ENCODE measurements around the gene FGFR4. TPM values are rescaled to one million over a fixed set of nuclear protein-coding genes. Genes with fewer than 3 reads are reported as not detected.

Gene FGFR4
- 8.6 TPM for total RNA-seq

GRCh38 chr5:177086654-177087397 lies at the start of gene FGFR4:
FGFR4 (plus strand) TSS chr5:177086915; CDS start chr5:177089603, 2,688 bp downstream.

GRCh38 chr5:177133096-177133852 lies 46.6 kb downstream of the FGFR4 start, which contains the start of gene NSD1:
NSD1 (plus strand) TSS chr5:177133773; CDS start chr5:177135104, 1,331 bp downstream.

Other genes starting within 250 kb of the FGFR4 start
- gene HK3, start 187.6 kb upstream of the FGFR4 start, total RNA-seq, result 1.9 TPM
- 45.3 TPM for gene UIMC1, start 80.1 kb upstream of the FGFR4 start, total RNA-seq
- 41.1 TPM for gene ZNF346, start 64.2 kb upstream of the FGFR4 start, total RNA-seq
- gene NSD1, start 46.9 kb downstream of the FGFR4 start, total RNA-seq, result 111 TPM
- 29.4 TPM for gene RAB24, start 216.8 kb downstream of the FGFR4 start, total RNA-seq
- 45.3 TPM for gene PRELID1, start 216.9 kb downstream of the FGFR4 start, total RNA-seq
- 14.5 TPM for gene MXD3, start 225.0 kb downstream of the FGFR4 start, total RNA-seq